HG03159 (cell line): ENCODE data around the gene CENPP.

Source experiments
- ATAC-seq: cut with Tn5 transposase; IDR thresholded peaks from one replicate; pipeline ENCODE4 v1.9.1; 2021; ENCODE audit warnings: mild to moderate bottlenecking, moderate library complexity; ENCODE audit not compliant: unreplicated experiment

CENPP gene

GRCh38 chr9:92503156-92503555 lies 177.4 kb downstream of the CENPP start:
- no peak for ATAC-seq

GRCh38 chr9:92504881-92505280 lies 179.1 kb downstream of the CENPP start:
- ATAC-seq, result no peak

- no peak for ATAC-seq
These were observed 180.6 kb downstream of the CENPP start for GRCh38 chr9:92506184-92506857.

- no peak for ATAC-seq
These were observed 181.3 kb downstream of the CENPP start for GRCh38 chr9:92507005-92507404.

- ATAC-seq, result no peak
These were observed 181.7 kb downstream of the CENPP start for GRCh38 chr9:92507496-92507895.

GRCh38 chr9:92508018-92508820 lies 182.5 kb downstream of the CENPP start:
- ATAC-seq, result no peak

GRCh38 chr9:92509050-92509449 lies 183.3 kb downstream of the CENPP start:
- ATAC-seq, result no peak

GRCh38 chr9:92510747-92511146 lies 185.0 kb downstream of the CENPP start:
- ATAC-seq, result no peak

GRCh38 chr9:92512622-92513021 lies 186.9 kb downstream of the CENPP start:
- ATAC-seq, result no peak

GRCh38 chr9:92513349-92513748 lies 187.6 kb downstream of the CENPP start:
- no peak for ATAC-seq

GRCh38 chr9:92514635-92515034 lies 188.9 kb downstream of the CENPP start:
- ATAC-seq, result no peak

- no peak for ATAC-seq
These were observed 190.8 kb downstream of the CENPP start for GRCh38 chr9:92516521-92516920.

GRCh38 chr9:92517046-92517445 lies 191.3 kb downstream of the CENPP start:
- no peak for ATAC-seq

GRCh38 chr9:92518199-92518598 lies 192.4 kb downstream of the CENPP start:
- ATAC-seq, result no peak

GRCh38 chr9:92520837-92521236 lies 195.1 kb downstream of the CENPP start:
- no peak for ATAC-seq

- ATAC-seq, result no peak
These were observed 197.5 kb downstream of the CENPP start for GRCh38 chr9:92522983-92523970.

GRCh38 chr9:92524881-92525280 lies 199.1 kb downstream of the CENPP start:
- ATAC-seq, result no peak

- ATAC-seq, result no peak
These were observed 199.6 kb downstream of the CENPP start for GRCh38 chr9:92525306-92525705.

GRCh38 chr9:92527291-92527828 lies 201.6 kb downstream of the CENPP start:
- no peak for ATAC-seq

- no peak for ATAC-seq
These were observed 202.2 kb downstream of the CENPP start for GRCh38 chr9:92527832-92528521.
